22Rv1 (cell line): Measurements from ENCODE around the gene DMD.

Source experiments
- H3K27ac ChIP-seq: fragments of 450-650 bp; 2 replicates; pipeline ENCODE4 v1.5.1; 2017
- CTCF ChIP-seq: fragments of 450-650 bp; IDR thresholded peaks from 2 replicates; pipeline ENCODE4 v1.5.1; 2017; ENCODE audit warnings: mild to moderate bottlenecking
- ZFX ChIP-seq: fragments of 450-650 bp; IDR thresholded peaks from 2 replicates; pipeline ENCODE4 v1.6.1; 2017; ENCODE audit warnings: antibody characterized with exemption, borderline replicate concordance

The DMD gene

GRCh38 chrX:31243804-31244203 lies 1967.5 kb downstream of the DMD start:
- TF ChIP-seq ZFX, result no peak
- no peak for TF ChIP-seq CTCF
- no peak overlapping the region for H3K27ac ChIP-seq

- TF ChIP-seq ZFX, result no peak
- no peak for TF ChIP-seq CTCF
- H3K27ac ChIP-seq, result no peak overlapping the region
Measured at GRCh38 chrX:31240982-31241381, 1970.4 kb downstream of the DMD start.

GRCh38 chrX:31237189-31237588 lies 1974.2 kb downstream of the DMD start:
- no peak overlapping the region for H3K27ac ChIP-seq
- no peak for TF ChIP-seq ZFX
- no peak for TF ChIP-seq CTCF

GRCh38 chrX:31236231-31236630 lies 1975.1 kb downstream of the DMD start:
- TF ChIP-seq ZFX (no peak), CTCF (no peak)
- H3K27ac ChIP-seq, result no peak overlapping the region

- H3K27ac ChIP-seq, result no peak overlapping the region
- no peak for TF ChIP-seq CTCF
- TF ChIP-seq ZFX, result no peak
Measured at GRCh38 chrX:31233941-31234496, 1977.3 kb downstream of the DMD start.

GRCh38 chrX:31232506-31232905 lies 1978.8 kb downstream of the DMD start:
- no peak for TF ChIP-seq CTCF
- H3K27ac ChIP-seq, result no peak overlapping the region

- H3K27ac ChIP-seq, result no peak overlapping the region
- no peak for TF ChIP-seq CTCF
- no peak for TF ChIP-seq ZFX
Measured at GRCh38 chrX:31228909-31229308, 1982.4 kb downstream of the DMD start.
